Stimulated activated CD8-positive, alpha-beta memory T cell treated with anti-CD3 and anti-CD28 coated beads, Interleukin-7, amount 100 ng/mL, for 24 hours (primary cell): ENCODE measurements around the gene SNRPA1.

ENCODE experiments used
- DNase-seq: peaks from one replicate; pipeline ENCODE4 v3.0.0-alpha.2; 2020; ENCODE audit warnings: low read depth

The SNRPA1 gene

GRCh38 chr15:101242160-101242998 is 52.7 kb downstream of the SNRPA1 start:
- DNase-seq = no peak

GRCh38 chr15:101240358-101240757 is 54.7 kb downstream of the SNRPA1 start:
- DNase-seq = no peak

GRCh38 chr15:101239724-101240136 is 55.3 kb downstream of the SNRPA1 start:
- DNase-seq = no peak

GRCh38 chr15:101237251-101237650 is 57.8 kb downstream of the SNRPA1 start:
- DNase-seq = no peak

GRCh38 chr15:101233651-101234280 is 61.3 kb downstream of the SNRPA1 start:
- no peak for DNase-seq

GRCh38 chr15:101232677-101233076 is 62.4 kb downstream of the SNRPA1 start:
- no peak for DNase-seq
